ENCODE data around the gene MISFA.
A peak's percentile ranks its signal among the peaks of the same experiment; 100 is the strongest.
"Not testable (repeated sequence)": the region's sequence is repeated elsewhere in the genome, so short reads cannot be mapped to it uniquely, and the experiment has no call there.

The MISFA gene

GRCh38 chr11:18634140-18635032 is 34.8 kb downstream of the MISFA start, which contains the start of gene SPTY2D1:
Gene SPTY2D1, minus strand, starts transcription at chr11:18634342. Its CDS starts 85 bp downstream, at chr11:18634257.
- H3K27ac Mint-ChIP-seq = peak within 1 kb of the TSS; percentile 99
- peak within 1 kb of the TSS; percentile 99 for H3K4me3 Mint-ChIP-seq
- CTCF ChIA-PET = interaction anchor here (1.0 to 1.5 kb wide), 6 partner anchors 16 to 391 kb away, joined by 3 to 6 read pairs (median 4); partner anchors contain the start of gene TMEM86A
- H3K4me1 Mint-ChIP-seq = peaks cover 32% of the 10 kb centered on the region
- no peaks in the 10 kb centered on the region for H3K9me3 Mint-ChIP-seq
- DNase-seq = peak; percentile 99
- peaks cover 1% of the 10 kb centered on the region for H3K27me3 Mint-ChIP-seq
- H3K36me3 Mint-ChIP-seq = peaks cover 3% of the 10 kb centered on the region

DNA sequence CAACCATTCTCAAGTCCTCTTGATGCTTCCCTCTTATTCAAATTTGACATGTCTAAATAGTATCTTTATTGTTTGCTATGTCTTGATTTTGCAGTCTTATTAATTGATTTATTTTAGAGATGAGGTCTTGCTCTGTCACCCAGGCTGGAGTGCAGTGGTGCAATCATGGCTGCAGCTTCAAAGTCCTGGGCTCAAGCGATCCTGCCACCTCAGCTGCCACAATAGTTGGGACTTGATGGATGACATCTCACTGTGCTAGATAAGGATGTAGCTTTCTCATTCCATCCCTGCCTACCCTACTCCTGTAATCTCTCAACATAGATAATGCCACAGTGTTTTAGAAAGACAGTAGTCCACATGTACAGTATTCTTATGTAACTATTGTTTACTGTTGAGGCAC is 42.1 kb downstream of the MISFA start:
- H3K27ac Mint-ChIP-seq = no peak overlapping the region
- CTCF ChIA-PET = interaction anchor here (0.6 to 2.0 kb wide), 3 partner anchors 10 to 101 kb away, joined by 3 to 11 read pairs (median 4); partner anchors contain the start of gene MISFA
- H3K9me3 Mint-ChIP-seq = no peaks in the 10 kb centered on the region
- no peak for DNase-seq
- no peak overlapping the region for H3K4me3 Mint-ChIP-seq
- no peaks in the 10 kb centered on the region for H3K36me3 Mint-ChIP-seq
- H3K4me1 Mint-ChIP-seq = no peaks in the 10 kb centered on the region
- H3K27me3 Mint-ChIP-seq = peaks cover 18% of the 10 kb centered on the region

DNA sequence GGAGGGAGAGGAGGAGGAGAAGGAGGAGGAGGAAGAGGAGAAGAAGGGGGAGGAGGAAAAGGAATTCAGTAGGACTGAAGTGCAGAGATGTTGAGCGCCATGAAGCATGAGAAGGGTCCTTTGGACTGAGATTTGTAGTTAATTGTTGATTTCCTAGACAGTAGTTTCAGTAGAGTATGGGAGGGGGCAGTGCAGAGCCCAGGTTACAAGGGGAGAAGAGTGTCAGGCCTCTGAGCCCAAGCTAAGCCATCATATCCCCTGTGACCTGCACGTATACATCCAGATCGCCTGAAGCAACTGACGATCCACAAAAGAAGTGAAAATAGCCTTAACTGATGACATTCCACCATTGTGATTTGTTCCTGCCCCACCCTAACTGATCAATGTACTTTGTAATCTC is 43.4 kb downstream of the MISFA start:
- not testable (repeated sequence) for H3K4me1 Mint-ChIP-seq, H3K9me3 Mint-ChIP-seq, H3K36me3 Mint-ChIP-seq, DNase-seq, H3K4me3 Mint-ChIP-seq, H3K27ac Mint-ChIP-seq
- H3K27me3 Mint-ChIP-seq = peaks cover 18% of the 10 kb centered on the region
- CTCF ChIA-PET = interaction anchor here (2.0 kb wide), 1 partner anchor 102 kb away, joined by 11 read pairs; no protein-coding TSS in a partner anchor

GRCh38 chr11:18650353-18650752 is 50.8 kb downstream of the MISFA start:
- H3K4me3 Mint-ChIP-seq = no peak overlapping the region
- no peaks in the 10 kb centered on the region for H3K36me3 Mint-ChIP-seq
- CTCF ChIA-PET = interaction anchor here (0.6 to 5.3 kb wide), 16 partner anchors 20 to 406 kb away, joined by 3 to 84 read pairs (median 4); partner anchors contain the start of gene TSG101
- peaks cover 5% of the 10 kb centered on the region for H3K27me3 Mint-ChIP-seq
- H3K27ac Mint-ChIP-seq = no peak overlapping the region
- no peaks in the 10 kb centered on the region for H3K9me3 Mint-ChIP-seq
- H3K4me1 Mint-ChIP-seq = peaks cover 10% of the 10 kb centered on the region
- no peak for DNase-seq

- DNase-seq = peak; percentile 63
- Mint-ChIP-seq H3K4me3 (no peak overlapping the region), H3K4me1 (peaks cover 10% of the 10 kb centered on the region), H3K27ac (peak overlapping the region; percentile 34), H3K36me3 (no peaks in the 10 kb centered on the region), H3K27me3 (peaks cover 11% of the 10 kb centered on the region), H3K9me3 (no peaks in the 10 kb centered on the region)
- CTCF ChIA-PET = interaction anchor here (0.6 to 5.3 kb wide), 19 partner anchors 10 to 539 kb away, joined by 3 to 84 read pairs (median 4); partner anchors contain the start of gene TSG101
Measured at GRCh38 chr11:18650859-18651557, 51.4 kb downstream of the MISFA start.
